ENCODE data around the gene PHC3.
"Not testable (repeated sequence)": the region's sequence is repeated elsewhere in the genome, so short reads cannot be mapped to it uniquely, and the experiment has no call there.

Gene PHC3

GRCh38 chr3:170200987-170201386 lies 19.5 kb upstream of the PHC3 start:
- no peak overlapping the region for H3K4me3 ChIP-seq (ENCODE audit: low read length)
- DNase-seq (ENCODE audit: low read depth, low spot score): no peak

- no peak overlapping the region for H3K4me3 ChIP-seq (ENCODE audit: low read length)
- no peak for DNase-seq (ENCODE audit: low read depth, low spot score)
Measured at GRCh38 chr3:170196833-170197232, 15.3 kb upstream of the PHC3 start.

- not testable (repeated sequence) for DNase-seq (ENCODE audit: low read depth, low spot score); H3K4me3 ChIP-seq (ENCODE audit: low read length)
Measured at GRCh38 chr3:170195759-170196158, 14.2 kb upstream of the PHC3 start.

- DNase-seq (ENCODE audit: low read depth, low spot score): no peak
- no peak overlapping the region for H3K4me3 ChIP-seq (ENCODE audit: low read length)
Measured at GRCh38 chr3:170189398-170190256, 8.1 kb upstream of the PHC3 start.

- DNase-seq (ENCODE audit: low read depth, low spot score): peak; percentile 32
- H3K4me3 ChIP-seq (ENCODE audit: low read length): peak overlapping the region; percentile 93
Measured at GRCh38 chr3:170180079-170180907, 1.2 kb downstream of the PHC3 start.

GRCh38 chr3:170179432-170179831 lies 2.1 kb downstream of the PHC3 start:
- H3K4me3 ChIP-seq (ENCODE audit: low read length): no peak overlapping the region; the same call in 1 of the 2 replicates
- no peak for DNase-seq (ENCODE audit: low read depth, low spot score)

- H3K4me3 ChIP-seq (ENCODE audit: low read length): no peak overlapping the region
- peak; percentile 79 for DNase-seq (ENCODE audit: low read depth, low spot score)
Measured at GRCh38 chr3:170178651-170179050, 2.9 kb downstream of the PHC3 start.

GRCh38 chr3:170171563-170171962 lies 10.0 kb downstream of the PHC3 start:
- H3K4me3 ChIP-seq (ENCODE audit: low read length): no peak overlapping the region
- no peak for DNase-seq (ENCODE audit: low read depth, low spot score)

- no peak for DNase-seq (ENCODE audit: low read depth, low spot score)
- no peak overlapping the region for H3K4me3 ChIP-seq (ENCODE audit: low read length)
Measured at GRCh38 chr3:170164717-170165116, 16.8 kb downstream of the PHC3 start.

- no peak overlapping the region for H3K4me3 ChIP-seq (ENCODE audit: low read length)
- no peak for DNase-seq (ENCODE audit: low read depth, low spot score)
Measured at GRCh38 chr3:170163956-170164645, 17.4 kb downstream of the PHC3 start.

GRCh38 chr3:170162630-170163029 lies 18.9 kb downstream of the PHC3 start:
- H3K4me3 ChIP-seq (ENCODE audit: low read length): no peak overlapping the region
- DNase-seq (ENCODE audit: low read depth, low spot score): no peak

GRCh38 chr3:170162052-170162451 lies 19.5 kb downstream of the PHC3 start:
- H3K4me3 ChIP-seq (ENCODE audit: low read length): no peak overlapping the region
- no peak for DNase-seq (ENCODE audit: low read depth, low spot score)

GRCh38 chr3:170159933-170160332 lies 21.6 kb downstream of the PHC3 start:
- no peak for DNase-seq (ENCODE audit: low read depth, low spot score)
- H3K4me3 ChIP-seq (ENCODE audit: low read length): no peak overlapping the region

- DNase-seq (ENCODE audit: low read depth, low spot score): no peak
- H3K4me3 ChIP-seq (ENCODE audit: low read length): no peak overlapping the region
Measured at GRCh38 chr3:170159459-170159858, 22.1 kb downstream of the PHC3 start.

GRCh38 chr3:170155604-170156003 lies 25.9 kb downstream of the PHC3 start:
- no peak overlapping the region for H3K4me3 ChIP-seq (ENCODE audit: low read length)
- no peak for DNase-seq (ENCODE audit: low read depth, low spot score)

- H3K4me3 ChIP-seq (ENCODE audit: low read length): 0 out of 2 replicates have a peak overlapping the region, but pooled peaks have one; percentile 1
- peak; percentile 51 for DNase-seq (ENCODE audit: low read depth, low spot score)
Measured at GRCh38 chr3:170154569-170155143, 26.9 kb downstream of the PHC3 start.

GRCh38 chr3:170154084-170154483 lies 27.4 kb downstream of the PHC3 start:
- H3K4me3 ChIP-seq (ENCODE audit: low read length): no peak overlapping the region
- DNase-seq (ENCODE audit: low read depth, low spot score): no peak

GRCh38 chr3:170151536-170151935 lies 30.0 kb downstream of the PHC3 start:
- H3K4me3 ChIP-seq (ENCODE audit: low read length): no peak overlapping the region

GRCh38 chr3:170149016-170149415 lies 32.5 kb downstream of the PHC3 start:
- H3K4me3 ChIP-seq (ENCODE audit: low read length): no peak overlapping the region
- DNase-seq (ENCODE audit: low read depth, low spot score): no peak

More at GRCh38 chr3:170151536-170151935, 30.0 kb downstream of the PHC3 start:
- no peak for DNase-seq (ENCODE audit: low read depth, low spot score)
